ENCODE data around the gene CFAP92.

DNA sequence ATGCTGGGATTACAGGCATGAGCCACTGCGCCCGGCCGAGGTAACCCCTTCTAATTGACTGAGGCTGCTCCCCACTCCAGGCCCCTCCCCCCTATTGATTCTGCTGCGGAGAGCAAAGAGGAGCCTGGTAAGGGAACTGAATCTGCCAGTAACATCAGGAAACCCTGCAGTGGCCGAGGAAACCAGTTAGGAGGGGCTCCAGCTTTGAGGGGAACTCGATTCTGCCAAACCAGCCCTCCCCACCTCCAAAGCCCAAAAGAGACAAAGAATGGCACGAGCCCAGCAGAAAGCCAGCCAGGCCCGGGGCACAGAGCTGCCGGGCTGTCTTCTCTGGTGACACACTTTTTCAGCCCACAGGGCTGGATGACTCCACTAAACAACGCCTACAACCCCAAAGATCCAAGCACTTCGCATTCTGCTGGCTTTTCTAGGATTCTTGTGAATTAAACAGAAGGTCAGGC is 129.5 kb downstream of the CFAP92 start:
- TF ChIP-seq CTCF (IDR thresholded peaks at IDR 0.05), result no peak
- no peak for TF ChIP-seq POLR2A (IDR thresholded peaks at IDR 0.05)

Measured in thyroid gland (tissue), 4 donors.